NK-92 treated with Interleukin-12 subunit alpha and Interleukin-12 subunit beta, amount 100 ng/mL, for 24 hours (cell line): ENCODE data around the gene ANAPC16.
"Not testable (repeated sequence)": the region's sequence is repeated elsewhere in the genome, so short reads cannot be mapped to it uniquely, and the experiment has no call there.

Experiments
- DNase-seq: peaks from one replicate; lab custom pipeline; 2025; lab: John Stamatoyannopoulos, UW

Gene ANAPC16

DNA sequence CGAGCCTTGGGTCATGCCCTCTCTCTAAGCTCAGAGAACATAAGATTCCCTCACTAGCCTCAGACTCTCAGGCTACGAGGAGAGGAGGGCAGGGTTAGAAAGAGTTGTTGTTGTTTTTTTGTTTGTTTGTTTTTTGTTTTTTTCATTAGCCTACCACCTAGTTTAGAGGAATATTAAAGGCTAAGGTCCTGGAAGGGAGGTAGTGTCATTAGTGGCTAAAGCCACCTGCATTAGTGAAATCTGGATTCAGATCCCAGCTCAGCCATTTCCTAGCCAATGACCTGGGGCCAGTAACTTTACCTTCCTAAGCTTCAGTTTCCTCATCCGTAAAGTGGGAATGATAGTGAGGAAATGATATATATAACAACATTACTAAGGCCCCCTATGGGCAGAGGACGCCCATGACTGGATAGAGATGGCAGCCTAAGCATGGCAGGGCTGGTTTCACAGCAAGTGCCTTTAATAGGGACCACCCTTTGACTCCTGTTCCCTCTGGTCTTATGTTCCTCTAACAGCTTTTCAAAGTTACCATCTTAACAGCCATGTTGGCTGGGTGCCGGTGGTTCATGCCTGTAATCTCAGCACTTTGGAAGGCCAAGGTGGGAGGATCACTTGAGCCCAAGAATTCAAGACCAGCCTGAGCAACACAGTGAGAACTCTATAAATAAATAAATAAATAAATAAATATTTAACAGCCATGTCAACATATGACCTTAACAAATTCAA is 63.0 kb downstream of the ANAPC16 start:
- no peak for DNase-seq

GRCh38 chr10:72279587-72279986 is 63.8 kb downstream of the ANAPC16 start:
- not testable (repeated sequence) for DNase-seq

- DNase-seq: no peak
These were observed 67.3 kb downstream of the ANAPC16 start for GRCh38 chr10:72283131-72283530.
